Karpas-422 (cell line): ENCODE data around the gene CDC25A. TPM values are rescaled to one million over a fixed set of nuclear protein-coding genes. Genes with fewer than 3 reads are reported as not detected.
A peak's percentile ranks its signal among the peaks of the same experiment; 100 is the strongest.

Experiments used
- DNase-seq: peaks from one replicate; pipeline ENCODE4 v3.0.0-alpha.2; 2015
- H2AFZ ChIP-seq: fragments of 200-600 bp; sonication (generic); 2 replicates; pipeline ENCODE4 v1.6.1; 2014; ENCODE audit warnings: antibody characterized with exemption, low read length, mixed read lengths
- H3K27ac ChIP-seq: fragments of 200-600 bp; sonication (generic); 2 replicates; pipeline ENCODE4 v1.5.1; 2014; ENCODE audit warnings: mild to moderate bottlenecking, low read length, moderate library complexity
- H3K27me3 ChIP-seq: fragments of 200-600 bp; sonication (generic); 2 replicates; pipeline ENCODE4 v1.6.1; 2014; ENCODE audit warnings: low read length, mixed read lengths
- H3K36me3 ChIP-seq: fragments of 200-600 bp; sonication (generic); 2 replicates; pipeline ENCODE4 v1.6.1; 2014; ENCODE audit warnings: low read length, mixed read lengths; ENCODE audit not compliant: insufficient read depth
- H3K4me1 ChIP-seq: fragments of 200-600 bp; sonication (generic); 2 replicates; pipeline ENCODE4 v1.6.1; 2014; ENCODE audit warnings: mild to moderate bottlenecking, low read length, mixed read lengths
- H3K4me2 ChIP-seq: fragments of 200-600 bp; sonication (generic); 2 replicates; pipeline ENCODE4 v1.6.1; 2014; ENCODE audit warnings: low read length, low read depth, mild to moderate bottlenecking; ENCODE audit not compliant: poor library complexity, severe bottlenecking
- H3K4me3 ChIP-seq: fragments of 200-600 bp; sonication (generic); 2 replicates; pipeline ENCODE4 v1.5.1; 2014; ENCODE audit warnings: mild to moderate bottlenecking, antibody characterized with exemption, low read length, mixed read lengths
- H3K79me2 ChIP-seq: fragments of 200-600 bp; sonication (generic); 2 replicates; pipeline ENCODE4 v1.6.1; 2014; ENCODE audit warnings: mild to moderate bottlenecking, low read length, mixed read lengths
- H3K9ac ChIP-seq: fragments of 200-600 bp; sonication (generic); 2 replicates; pipeline ENCODE4 v1.6.0; 2014; ENCODE audit warnings: low read length
- H3K9me2 ChIP-seq: fragments of 200-600 bp; sonication (generic), shearing (Covaris generic); replicated peaks from 2 replicates; pipeline ENCODE4 v1.6.0; 2014; ENCODE audit warnings: mild to moderate bottlenecking, low read length, moderate library complexity; ENCODE audit not compliant: insufficient read depth
- H3K9me3 ChIP-seq: fragments of 300-700, 200-600 bp; sonication (generic); 2 replicates; pipeline ENCODE4 v1.6.1; 2014; ENCODE audit warnings: low read length, mixed read lengths
- H4K20me1 ChIP-seq: fragments of 200-600 bp; sonication (generic); 2 replicates; pipeline ENCODE4 v1.6.1; 2014; ENCODE audit warnings: mild to moderate bottlenecking, antibody characterized with exemption, low read length, low read depth; ENCODE audit not compliant: insufficient read depth
- total RNA-seq: library from RNA; depleted of rRNA; stranded (reverse); fragments of >200 nt; shearing (Covaris generic); gene quantifications from 2 replicates; pipeline ENCODE4 v1.2.3, GENCODE V29; 2014; ENCODE audit warnings: low replicate concordance; rRNA removed

Gene CDC25A
- total RNA-seq: 12.9 and 17.1 TPM in 2 replicates

- Histone ChIP-seq H3K27me3 (no peaks in the 10 kb centered on the region), H3K4me2 (peak within 1 kb of the TSS; percentile 92), H3K9me2 (no peaks in the 10 kb centered on the region), H3K4me1 (peaks cover 33% of the 10 kb centered on the region), H4K20me1 (no peaks in the 10 kb centered on the region), H3K4me3 (peak within 1 kb of the TSS; percentile 78), H3K79me2 (peaks cover 46% of the 10 kb centered on the region), H3K9ac (peak within 1 kb of the TSS; percentile 91), H3K27ac (peak within 1 kb of the TSS; percentile 74), H3K9me3 (no peaks in the 10 kb centered on the region), H2AFZ (peak within 1 kb of the TSS; percentile 90), H3K36me3 (peaks cover 31% of the 10 kb centered on the region)
- peak; percentile 100 for DNase-seq
Observed at GRCh38 chr3:48188266-48189201, at the start of gene CDC25A. Gene CDC25A (minus strand): TSS chr3:48188417. CDS start chr3:48187947, 470 bp downstream.

- no peaks in the 10 kb centered on the region for H4K20me1 ChIP-seq
- peaks cover 53% of the 10 kb centered on the region for H3K4me1 ChIP-seq
- H3K9me3 ChIP-seq: no peaks in the 10 kb centered on the region
- no peak overlapping the region for H3K4me3 ChIP-seq
- H3K27me3 ChIP-seq: no peaks in the 10 kb centered on the region
- H3K9ac ChIP-seq: no peak overlapping the region
- H3K36me3 ChIP-seq: no peaks in the 10 kb centered on the region
- H3K79me2 ChIP-seq: peaks cover under 1% of the 10 kb centered on the region; the same call in 1 of the 2 replicates
- H3K9me2 ChIP-seq: no peaks in the 10 kb centered on the region
- no peak for DNase-seq
- H3K27ac ChIP-seq: peak overlapping the region; percentile 51
- peak overlapping the region; percentile 35 for H2AFZ ChIP-seq
- no peak overlapping the region for H3K4me2 ChIP-seq
Observed at GRCh38 chr3:48236531-48236930, 48.3 kb upstream of the CDC25A start.

- Histone ChIP-seq H4K20me1 (no peaks in the 10 kb centered on the region), H2AFZ (peak overlapping the region; percentile 84; the same call in 1 of the 2 replicates), H3K36me3 (no peaks in the 10 kb centered on the region), H3K79me2 (no peaks in the 10 kb centered on the region), H3K27me3 (no peaks in the 10 kb centered on the region), H3K9me2 (no peaks in the 10 kb centered on the region), H3K9ac (no peak overlapping the region), H3K4me2 (peak overlapping the region; percentile 80), H3K9me3 (no peaks in the 10 kb centered on the region), H3K27ac (peak overlapping the region; percentile 77), H3K4me1 (peaks cover 45% of the 10 kb centered on the region), H3K4me3 (no peak overlapping the region)
- peak; percentile 47 for DNase-seq
Observed at GRCh38 chr3:48233542-48233941, 45.3 kb upstream of the CDC25A start.

GRCh38 chr3:48232734-48233133, 44.5 kb upstream of the CDC25A start:
- Histone ChIP-seq H4K20me1 (no peaks in the 10 kb centered on the region), H3K9me2 (no peaks in the 10 kb centered on the region), H2AFZ (peak overlapping the region; percentile 84), H3K4me3 (peak overlapping the region; percentile 62), H3K9ac (peak overlapping the region; percentile 63), H3K9me3 (no peaks in the 10 kb centered on the region), H3K36me3 (no peaks in the 10 kb centered on the region), H3K79me2 (no peaks in the 10 kb centered on the region), H3K27ac (peak overlapping the region; percentile 82), H3K4me1 (peaks cover 45% of the 10 kb centered on the region), H3K4me2 (peak overlapping the region; percentile 80), H3K27me3 (no peaks in the 10 kb centered on the region)
- DNase-seq: peak; percentile 95

GRCh38 chr3:48232232-48232631, 44.0 kb upstream of the CDC25A start:
- Histone ChIP-seq H4K20me1 (no peaks in the 10 kb centered on the region), H2AFZ (peak overlapping the region; percentile 68), H3K27me3 (no peaks in the 10 kb centered on the region), H3K9me3 (no peaks in the 10 kb centered on the region), H3K4me3 (no peak overlapping the region), H3K4me2 (peak overlapping the region; percentile 80), H3K9me2 (no peaks in the 10 kb centered on the region), H3K9ac (peak overlapping the region; percentile 15; the same call in 1 of the 2 replicates), H3K27ac (peak overlapping the region; percentile 82), H3K4me1 (peaks cover 46% of the 10 kb centered on the region), H3K36me3 (no peaks in the 10 kb centered on the region), H3K79me2 (no peaks in the 10 kb centered on the region)
- DNase-seq: no peak

GRCh38 chr3:48226939-48227338, 38.7 kb upstream of the CDC25A start:
- peak; percentile 49 for DNase-seq
- no peaks in the 10 kb centered on the region for H4K20me1 ChIP-seq

GRCh38 chr3:48225587-48225986, 37.4 kb upstream of the CDC25A start:
- H3K9ac ChIP-seq: peak overlapping the region; percentile 65; the same call in 1 of the 2 replicates
- H3K4me3 ChIP-seq: no peak overlapping the region
- H3K36me3 ChIP-seq: no peaks in the 10 kb centered on the region
- H3K9me2 ChIP-seq: no peaks in the 10 kb centered on the region
- no peaks in the 10 kb centered on the region for H3K79me2 ChIP-seq
- peak overlapping the region; percentile 58 for H3K4me2 ChIP-seq
- H3K4me1 ChIP-seq: peaks cover 60% of the 10 kb centered on the region
- no peaks in the 10 kb centered on the region for H3K9me3 ChIP-seq
- DNase-seq: no peak
- H2AFZ ChIP-seq: no peak overlapping the region
- H4K20me1 ChIP-seq: no peaks in the 10 kb centered on the region
- H3K27ac ChIP-seq: peak overlapping the region; percentile 97
- no peaks in the 10 kb centered on the region for H3K27me3 ChIP-seq

More at GRCh38 chr3:48226939-48227338, 38.7 kb upstream of the CDC25A start:
- Histone ChIP-seq H3K9me2 (no peaks in the 10 kb centered on the region), H3K4me2 (peak overlapping the region; percentile 28), H3K4me1 (peaks cover 61% of the 10 kb centered on the region), H3K27me3 (no peaks in the 10 kb centered on the region), H2AFZ (peak overlapping the region; percentile 65), H3K9ac (peak overlapping the region; percentile 9), H3K27ac (peak overlapping the region; percentile 97), H3K79me2 (no peaks in the 10 kb centered on the region), H3K36me3 (no peaks in the 10 kb centered on the region), H3K4me3 (no peak overlapping the region; the same call in 1 of the 2 replicates), H3K9me3 (no peaks in the 10 kb centered on the region)
